ENCODE results near the gene DHX34.

DNA sequence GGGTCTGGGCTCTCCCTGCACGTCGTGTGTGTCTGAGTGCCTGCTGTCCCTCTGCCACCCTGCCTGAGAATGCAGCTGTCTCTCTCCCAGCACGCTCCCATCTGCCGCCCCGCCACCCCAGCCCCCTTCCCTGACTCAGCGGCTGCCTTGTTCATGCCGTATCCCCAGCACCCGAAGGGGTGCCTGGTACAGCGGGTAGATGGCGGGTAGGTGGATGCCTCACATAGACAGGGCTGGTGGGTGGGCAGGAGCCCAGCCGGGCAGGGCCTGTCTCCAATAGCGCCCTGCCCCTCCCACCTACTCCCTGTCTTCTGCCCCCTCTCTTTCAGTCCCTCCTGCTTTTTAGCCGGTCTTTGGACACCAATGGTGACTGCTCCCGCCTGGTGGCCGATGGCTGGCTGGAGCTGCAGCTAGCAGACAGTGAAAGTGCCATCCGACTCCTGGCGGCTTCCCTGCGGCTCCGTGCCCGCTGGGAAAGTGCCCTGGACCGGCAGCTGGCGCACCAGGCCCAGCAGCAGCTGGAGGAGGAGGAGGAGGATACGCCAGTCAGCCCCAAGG lies 30.3 kb downstream of the DHX34 start:
- no peak for TF ChIP-seq POLR2A (IDR thresholded peaks at IDR 0.05)
- TF ChIP-seq, protein P1, sequence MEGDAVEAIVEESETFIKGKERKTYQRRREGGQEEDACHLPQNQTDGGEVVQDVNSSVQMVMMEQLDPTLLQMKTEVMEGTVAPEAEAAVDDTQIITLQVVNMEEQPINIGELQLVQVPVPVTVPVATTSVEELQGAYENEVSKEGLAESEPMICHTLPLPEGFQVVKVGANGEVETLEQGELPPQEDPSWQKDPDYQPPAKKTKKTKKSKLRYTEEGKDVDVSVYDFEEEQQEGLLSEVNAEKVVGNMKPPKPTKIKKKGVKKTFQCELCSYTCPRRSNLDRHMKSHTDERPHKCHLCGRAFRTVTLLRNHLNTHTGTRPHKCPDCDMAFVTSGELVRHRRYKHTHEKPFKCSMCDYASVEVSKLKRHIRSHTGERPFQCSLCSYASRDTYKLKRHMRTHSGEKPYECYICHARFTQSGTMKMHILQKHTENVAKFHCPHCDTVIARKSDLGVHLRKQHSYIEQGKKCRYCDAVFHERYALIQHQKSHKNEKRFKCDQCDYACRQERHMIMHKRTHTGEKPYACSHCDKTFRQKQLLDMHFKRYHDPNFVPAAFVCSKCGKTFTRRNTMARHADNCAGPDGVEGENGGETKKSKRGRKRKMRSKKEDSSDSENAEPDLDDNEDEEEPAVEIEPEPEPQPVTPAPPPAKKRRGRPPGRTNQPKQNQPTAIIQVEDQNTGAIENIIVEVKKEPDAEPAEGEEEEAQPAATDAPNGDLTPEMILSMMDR (IDR thresholded peaks at IDR 0.05) = no peak
